Lower leg skin (tissue), 3 donors: ENCODE measurements around the gene DHRS9.

Experiments used
- CTCF ChIP-seq, 3 donors: fragments of 450-650 bp; IDR thresholded peaks; one replicate each; pipeline ENCODE4 v1.5.1; 2016; ENCODE audit warnings: antibody characterized with exemption in 3 of 3, mild to moderate bottlenecking in 3 of 3, moderate library complexity in 2 of 3
- POLR2A ChIP-seq, 2 donors: fragments of 450-650 bp; IDR thresholded peaks; one replicate each; pipeline ENCODE4 v1.6.1; 2016 to 2017; ENCODE audit warnings: antibody characterized with exemption in 2 of 2, mild to moderate bottlenecking in 1 of 2, moderate library complexity in 1 of 2

- TF ChIP-seq POLR2A (IDR thresholded peaks at IDR 0.05) (no peak), CTCF (IDR thresholded peaks at IDR 0.05) (no peak)
Observed at GRCh38 chr2:169093535-169093934, 24.2 kb downstream of the DHRS9 start.
